Measurements from ENCODE around the gene CYTIP.

Gene CYTIP

GRCh38 chr2:157479081-157480027 lies 35.5 kb upstream of the CYTIP start:
- H2AFZ ChIP-seq (ENCODE audit: low read length): no peak overlapping the region
- no peaks in the 10 kb centered on the region for H3K79me1 ChIP-seq (ENCODE audit: low read depth, low read length)
- H3K4ac ChIP-seq (ENCODE audit: low read length): no peak overlapping the region
- no peaks in the 10 kb centered on the region for H3K9me3 ChIP-seq (replicated peaks in 1 of 2; ENCODE audit: control insufficient read depth in 2 of 2, insufficient read depth in 1 of 2, low read depth in 1 of 2, low read length in 2 of 2)
- H3K23ac ChIP-seq (ENCODE audit: low read depth, low read length, poor library complexity): no peak overlapping the region
- no peak overlapping the region for H3K18ac ChIP-seq (ENCODE audit: low read length)
- H2BK12ac ChIP-seq (ENCODE audit: low read length): no peak overlapping the region
- no peak overlapping the region for H3K4me2 ChIP-seq (ENCODE audit: insufficient read depth, low read length, poor library complexity, severe bottlenecking)
- no peak overlapping the region for H4K91ac ChIP-seq (ENCODE audit: low read depth, low read length, poor library complexity)
- no peak overlapping the region for H2BK15ac ChIP-seq (ENCODE audit: low read length)
- H3K27me3 ChIP-seq (ENCODE audit: control insufficient read depth in 3 of 3, insufficient read depth in 3 of 3, low read depth in 1 of 3, low read length in 3 of 3): no peaks in the 10 kb centered on the region
- no peak overlapping the region for H2BK120ac ChIP-seq (ENCODE audit: low read depth, low read length)
- H3K9ac ChIP-seq (ENCODE audit: low read depth, low read length, poor library complexity): no peak overlapping the region
- no peak overlapping the region for H2BK5ac ChIP-seq (ENCODE audit: low read length)
- no peaks in the 10 kb centered on the region for H3K36me3 ChIP-seq (replicated peaks in 1 of 2; ENCODE audit: control insufficient read depth in 2 of 2, insufficient read depth in 2 of 2, low read length in 2 of 2)
- no peak for DNase-seq (ENCODE audit: low spot score)
- H4K8ac ChIP-seq (ENCODE audit: low read depth, low read length): no peak overlapping the region
- H2AK5ac ChIP-seq (ENCODE audit: low read depth, low read length): no peak overlapping the region
- WGBS, 2 donors (ENCODE audit: extremely low coverage in 2 of 2, insufficient read length in 2 of 2, insufficient replicate concordance in 1 of 2): no CpG with 5 or more reads among the region's 7 CpGs
- no peaks in the 10 kb centered on the region for H3K4me1 ChIP-seq (ENCODE audit: control insufficient read depth in 2 of 2, insufficient read depth in 1 of 2, low read depth in 1 of 2, low read length in 2 of 2)
- H3K14ac ChIP-seq (ENCODE audit: low read length): no peak overlapping the region
- H3K4me3 ChIP-seq (ENCODE audit: low read length in 2 of 2): no peak overlapping the region
- H3K27ac ChIP-seq (replicated peaks; ENCODE audit: low read length): no peak overlapping the region

DNA sequence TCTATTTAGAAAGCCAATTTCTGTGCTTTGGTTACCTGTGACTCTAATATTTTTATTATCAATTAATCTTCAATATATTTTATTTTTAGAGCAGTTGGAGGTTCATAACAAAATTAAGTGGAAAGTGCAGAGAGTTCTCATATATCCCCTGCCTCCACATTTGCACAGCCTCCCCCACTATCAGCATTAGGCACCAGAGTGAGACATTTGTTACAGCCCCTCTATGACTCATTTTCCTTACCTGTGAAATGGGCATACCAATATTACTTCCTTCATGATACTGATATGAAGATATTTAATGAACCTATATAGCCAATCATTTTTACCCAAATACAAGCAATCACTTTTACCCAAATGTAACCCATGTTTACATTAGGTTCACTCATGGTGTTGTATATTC lies 34.0 kb upstream of the CYTIP start:
- H3K9ac ChIP-seq (ENCODE audit: low read depth, low read length, poor library complexity): no peak overlapping the region
- H3K27me3 ChIP-seq (ENCODE audit: control insufficient read depth in 3 of 3, insufficient read depth in 3 of 3, low read depth in 1 of 3, low read length in 3 of 3): no peaks in the 10 kb centered on the region
- no peak overlapping the region for H2AK5ac ChIP-seq (ENCODE audit: low read depth, low read length)
- no peak overlapping the region for H3K4me3 ChIP-seq (ENCODE audit: low read length in 2 of 2)
- H3K4ac ChIP-seq (ENCODE audit: low read length): no peak overlapping the region
- no peak overlapping the region for H3K27ac ChIP-seq (replicated peaks; ENCODE audit: low read length)
- no peaks in the 10 kb centered on the region for H3K79me1 ChIP-seq (ENCODE audit: low read depth, low read length)
- H2AFZ ChIP-seq (ENCODE audit: low read length): no peak overlapping the region
- no peak overlapping the region for H4K8ac ChIP-seq (ENCODE audit: low read depth, low read length)
- H2BK15ac ChIP-seq (ENCODE audit: low read length): no peak overlapping the region
- no peak overlapping the region for H3K4me2 ChIP-seq (ENCODE audit: insufficient read depth, low read length, poor library complexity, severe bottlenecking)
- no peaks in the 10 kb centered on the region for H3K36me3 ChIP-seq (replicated peaks in 1 of 2; ENCODE audit: control insufficient read depth in 2 of 2, insufficient read depth in 2 of 2, low read length in 2 of 2)
- H3K9me3 ChIP-seq (replicated peaks in 1 of 2; ENCODE audit: control insufficient read depth in 2 of 2, insufficient read depth in 1 of 2, low read depth in 1 of 2, low read length in 2 of 2): no peaks in the 10 kb centered on the region
- no peak overlapping the region for H4K91ac ChIP-seq (ENCODE audit: low read depth, low read length, poor library complexity)
- DNase-seq (ENCODE audit: low spot score): no peak
- no peak overlapping the region for H3K23ac ChIP-seq (ENCODE audit: low read depth, low read length, poor library complexity)
- H2BK120ac ChIP-seq (ENCODE audit: low read depth, low read length): no peak overlapping the region
- H2BK5ac ChIP-seq (ENCODE audit: low read length): no peak overlapping the region
- H3K4me1 ChIP-seq (ENCODE audit: control insufficient read depth in 2 of 2, insufficient read depth in 1 of 2, low read depth in 1 of 2, low read length in 2 of 2): no peaks in the 10 kb centered on the region
- no peak overlapping the region for H3K18ac ChIP-seq (ENCODE audit: low read length)
- no peak overlapping the region for H2BK12ac ChIP-seq (ENCODE audit: low read length)
- H3K14ac ChIP-seq (ENCODE audit: low read length): no peak overlapping the region

- Histone ChIP-seq H3K4me1 (ENCODE audit: control insufficient read depth in 2 of 2, insufficient read depth in 1 of 2, low read depth in 1 of 2, low read length in 2 of 2) (no peaks in the 10 kb centered on the region), H3K14ac (ENCODE audit: low read length) (no peak overlapping the region), H3K36me3 (replicated peaks in 1 of 2; ENCODE audit: control insufficient read depth in 2 of 2, insufficient read depth in 2 of 2, low read length in 2 of 2) (no peaks in the 10 kb centered on the region), H3K18ac (ENCODE audit: low read length) (no peak overlapping the region), H2BK5ac (ENCODE audit: low read length) (no peak overlapping the region), H3K4me2 (ENCODE audit: insufficient read depth, low read length, poor library complexity, severe bottlenecking) (no peak overlapping the region), H3K79me1 (ENCODE audit: low read depth, low read length) (no peaks in the 10 kb centered on the region), H3K4me3 (ENCODE audit: low read length in 2 of 2) (no peak overlapping the region), H2AK5ac (ENCODE audit: low read depth, low read length) (no peak overlapping the region), H3K4ac (ENCODE audit: low read length) (no peak overlapping the region), H2BK12ac (ENCODE audit: low read length) (no peak overlapping the region), H3K9me3 (replicated peaks in 1 of 2; ENCODE audit: control insufficient read depth in 2 of 2, insufficient read depth in 1 of 2, low read depth in 1 of 2, low read length in 2 of 2) (no peaks in the 10 kb centered on the region), H2BK15ac (ENCODE audit: low read length) (no peak overlapping the region), H3K27ac (replicated peaks; ENCODE audit: low read length) (no peak overlapping the region), H3K27me3 (ENCODE audit: control insufficient read depth in 3 of 3, insufficient read depth in 3 of 3, low read depth in 1 of 3, low read length in 3 of 3) (no peaks in the 10 kb centered on the region), H4K8ac (ENCODE audit: low read depth, low read length) (no peak overlapping the region), H4K91ac (ENCODE audit: low read depth, low read length, poor library complexity) (no peak overlapping the region), H3K23ac (ENCODE audit: low read depth, low read length, poor library complexity) (no peak overlapping the region), H3K9ac (ENCODE audit: low read depth, low read length, poor library complexity) (no peak overlapping the region), H2AFZ (ENCODE audit: low read length) (no peak overlapping the region), H2BK120ac (ENCODE audit: low read depth, low read length) (no peak overlapping the region)
- DNase-seq (ENCODE audit: low spot score): no peak
Observed at GRCh38 chr2:157476953-157477709, 33.2 kb upstream of the CYTIP start.

- H3K79me1 ChIP-seq (ENCODE audit: low read depth, low read length): no peaks in the 10 kb centered on the region
- no peak for DNase-seq (ENCODE audit: low spot score)
Observed at GRCh38 chr2:157475722-157476390, 32.0 kb upstream of the CYTIP start.

More at GRCh38 chr2:157475722-157476390, 32.0 kb upstream of the CYTIP start:
- Histone ChIP-seq H2BK12ac (ENCODE audit: low read length) (no peak overlapping the region), H3K23ac (ENCODE audit: low read depth, low read length, poor library complexity) (no peak overlapping the region), H2BK15ac (ENCODE audit: low read length) (no peak overlapping the region), H3K4ac (ENCODE audit: low read length) (no peak overlapping the region), H3K4me2 (ENCODE audit: insufficient read depth, low read length, poor library complexity, severe bottlenecking) (no peak overlapping the region), H3K4me1 (ENCODE audit: control insufficient read depth in 2 of 2, insufficient read depth in 1 of 2, low read depth in 1 of 2, low read length in 2 of 2) (no peaks in the 10 kb centered on the region), H3K9me3 (replicated peaks in 1 of 2; ENCODE audit: control insufficient read depth in 2 of 2, insufficient read depth in 1 of 2, low read depth in 1 of 2, low read length in 2 of 2) (no peaks in the 10 kb centered on the region), H3K4me3 (ENCODE audit: low read length in 2 of 2) (no peak overlapping the region), H3K27me3 (ENCODE audit: control insufficient read depth in 3 of 3, insufficient read depth in 3 of 3, low read depth in 1 of 3, low read length in 3 of 3) (no peaks in the 10 kb centered on the region), H3K36me3 (replicated peaks in 1 of 2; ENCODE audit: control insufficient read depth in 2 of 2, insufficient read depth in 2 of 2, low read length in 2 of 2) (no peaks in the 10 kb centered on the region), H2BK5ac (ENCODE audit: low read length) (no peak overlapping the region), H3K14ac (ENCODE audit: low read length) (no peak overlapping the region), H2AFZ (ENCODE audit: low read length) (no peak overlapping the region), H3K18ac (ENCODE audit: low read length) (no peak overlapping the region), H4K91ac (ENCODE audit: low read depth, low read length, poor library complexity) (no peak overlapping the region), H3K27ac (replicated peaks; ENCODE audit: low read length) (no peak overlapping the region), H2BK120ac (ENCODE audit: low read depth, low read length) (no peak overlapping the region), H4K8ac (ENCODE audit: low read depth, low read length) (no peak overlapping the region), H3K9ac (ENCODE audit: low read depth, low read length, poor library complexity) (no peak overlapping the region), H2AK5ac (ENCODE audit: low read depth, low read length) (no peak overlapping the region)
- WGBS, 2 donors (ENCODE audit: extremely low coverage in 2 of 2, insufficient read length in 2 of 2, insufficient replicate concordance in 1 of 2): no CpG with 5 or more reads among the region's 12 CpGs

Data from neuronal stem cell (in vitro differentiated cells).